A549 treated with RU486 at 1 μM for 4 hours (cell line): Measurements from ENCODE around the gene DLL4. TPM values are rescaled to one million over a fixed set of nuclear protein-coding genes. Genes with fewer than 3 reads are reported as not detected.

Experiments
- total RNA-seq: library from RNA; stranded (reverse); fragments of 200-300 nt; extraction: Qiagen RNA extraction; gene quantifications from 5 replicates; pipeline ENCODE4 v1.2.3, GENCODE V29; 2022; ENCODE audit warnings: low read depth

The DLL4 gene
- 0.35 to 0.81 TPM (median 0.67 TPM) in 5 replicates for total RNA-seq

DNA sequence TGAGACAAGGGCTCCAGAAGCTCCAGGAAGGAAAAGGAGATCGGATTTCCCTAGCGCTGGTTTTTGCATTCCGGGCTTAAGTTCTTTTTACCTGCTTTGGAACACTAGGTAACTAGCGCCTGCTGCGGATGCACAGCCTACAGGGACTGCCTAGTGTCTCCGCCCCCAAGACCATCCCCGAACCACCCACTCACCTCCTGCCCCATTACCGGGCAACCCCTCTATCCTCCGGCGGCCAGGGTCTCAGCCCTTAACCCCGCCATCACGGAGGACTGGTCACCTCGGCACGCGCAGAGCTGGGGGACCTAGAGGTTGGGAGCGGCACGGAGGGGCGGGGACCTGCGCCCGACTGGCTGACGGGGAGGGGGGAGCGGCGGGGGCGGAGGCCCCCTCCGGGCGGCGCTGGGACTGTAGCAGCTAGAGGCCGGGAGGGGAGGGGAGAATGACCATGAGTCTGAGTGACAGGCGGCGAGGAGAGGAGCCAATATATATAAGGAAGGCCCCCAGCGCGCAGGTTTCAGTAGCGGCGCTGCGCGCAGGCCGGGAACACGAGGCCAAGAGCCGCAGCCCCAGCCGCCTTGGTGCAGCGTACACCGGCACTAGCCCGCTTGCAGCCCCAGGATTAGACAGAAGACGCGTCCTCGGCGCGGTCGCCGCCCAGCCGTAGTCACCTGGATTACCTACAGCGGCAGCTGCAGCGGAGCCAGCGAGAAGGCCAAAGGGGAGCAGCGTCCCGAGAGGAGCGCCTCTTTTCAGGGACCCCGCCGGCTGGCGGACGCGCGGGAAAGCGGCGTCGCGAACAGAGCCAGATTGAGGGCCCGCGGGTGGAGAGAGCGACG is at the start of gene DLL4:
DLL4 (plus strand) TSS at position 520 of the 839 bp plus-strand sequence. CDS start 329 bp downstream, outside the sequence.

GRCh38 chr15:40893733-40894680 is 35.1 kb upstream of the DLL4 start, which contains the start of gene VPS18:
Gene VPS18, plus strand, starts transcription at chr15:40894450. Its CDS starts 319 bp downstream, at chr15:40894769.

DNA sequence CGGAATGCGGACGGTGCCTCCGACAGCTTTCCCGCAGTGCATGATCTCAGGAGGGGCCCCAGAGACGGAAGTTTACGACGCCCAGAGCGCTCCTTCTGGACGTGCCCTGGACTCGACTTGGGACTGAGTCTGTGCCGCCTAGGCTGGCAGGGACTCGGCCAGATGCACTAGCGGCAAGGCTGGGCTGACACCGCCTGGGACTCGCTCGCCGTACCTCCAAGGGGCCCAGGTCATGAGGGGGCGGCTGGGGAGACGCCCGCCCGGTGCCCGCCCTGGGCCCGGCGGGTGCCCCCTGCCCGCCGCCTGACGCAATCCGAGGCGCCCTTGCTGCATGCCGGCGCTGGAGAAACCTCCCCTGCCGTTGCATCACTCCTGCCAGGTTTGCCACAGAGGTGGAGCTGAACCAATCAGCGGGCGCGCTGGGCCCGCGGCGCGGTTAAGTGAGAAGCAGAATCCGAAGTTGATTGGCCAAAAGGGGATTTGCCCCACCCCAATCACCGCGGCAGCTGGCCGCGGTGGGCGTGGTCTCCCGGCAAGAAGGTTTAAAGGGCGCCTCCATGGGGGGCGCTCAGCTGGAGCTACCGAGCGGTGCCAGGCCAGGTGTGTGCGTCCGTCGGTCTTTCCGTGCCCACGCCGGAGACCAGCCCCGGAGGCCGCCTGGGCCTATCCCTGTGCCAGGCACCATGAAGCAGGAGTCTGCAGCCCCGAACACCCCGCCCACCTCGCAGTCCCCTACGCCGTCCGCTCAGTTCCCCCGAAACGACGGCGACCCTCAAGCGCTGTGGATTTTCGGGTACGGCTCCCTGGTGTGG is 24.0 kb downstream of the DLL4 start, which contains the start of gene CHAC1:
CHAC1 (plus strand) TSS at position 571 of the 812 bp plus-strand sequence; CDS start at position 684, 113 bp downstream.

Other genes with a start within 250 kb of the DLL4 start
- 15.5 to 22.6 TPM (median 19.3 TPM) in 5 replicates for gene RAD51, start 234.2 kb upstream of the DLL4 start, total RNA-seq
- 20.9 to 25.4 TPM (median 22.6 TPM) in 5 replicates for gene RMDN3, start 174.1 kb upstream of the DLL4 start, total RNA-seq
- gene GCHFR, start 165.3 kb upstream of the DLL4 start, total RNA-seq, result 6.1 to 11.0 TPM (median 6.7 TPM) in 5 replicates
- 0.05 to 0.10 TPM (median 0.07 TPM) in 4 of 5 replicates, not detected in the other for gene C15orf62, start 159.4 kb upstream of the DLL4 start, total RNA-seq
- gene ZFYVE19, start 122.3 kb upstream of the DLL4 start, total RNA-seq, result 16.3 to 19.4 TPM (median 18.7 TPM) in 5 replicates
- 21.9 to 28.6 TPM (median 27.2 TPM) in 5 replicates for gene DNAJC17, start 121.9 kb upstream of the DLL4 start, total RNA-seq
- gene PPP1R14D, start 100.6 kb upstream of the DLL4 start, total RNA-seq, result 0.28 to 0.38 TPM in 2 of 5 replicates, not detected in the others
- gene SPINT1, start 85.3 kb upstream of the DLL4 start, total RNA-seq, result 0.87 to 1.5 TPM (median 1.1 TPM) in 5 replicates
- gene RHOV, start 55.1 kb upstream of the DLL4 start, total RNA-seq, result 4.7 to 7.6 TPM (median 6.4 TPM) in 5 replicates
- gene VPS18, start 34.9 kb upstream of the DLL4 start, total RNA-seq, result 19.3 to 25.4 TPM (median 23.0 TPM) in 5 replicates
- gene CHAC1, start 24.1 kb downstream of the DLL4 start, total RNA-seq, result 3.0 to 7.5 TPM (median 4.8 TPM) in 5 replicates
- gene INO80, start 186.9 kb downstream of the DLL4 start, total RNA-seq, result 10.9 to 17.3 TPM (median 13.6 TPM) in 5 replicates